ENCODE results near the gene CPLX3.

CPLX3 gene

GRCh38 chr15:74838746-74839525 is 12.5 kb downstream of the CPLX3 start:
- H3K4me3 ChIP-seq (ENCODE audit: low read depth, low read length): no peak overlapping the region
- no peak for TF ChIP-seq CTCF (IDR thresholded peaks at IDR 0.05; ENCODE audit: low read depth, low read length)

GRCh38 chr15:74839526-74840395 is 13.3 kb downstream of the CPLX3 start:
- no peak overlapping the region for H3K4me3 ChIP-seq (ENCODE audit: low read depth, low read length)
- no peak for TF ChIP-seq CTCF (IDR thresholded peaks at IDR 0.05; ENCODE audit: low read depth, low read length)

GRCh38 chr15:74840851-74841775 is 14.7 kb downstream of the CPLX3 start:
- no peak overlapping the region for H3K4me3 ChIP-seq (ENCODE audit: low read depth, low read length)
- TF ChIP-seq CTCF (IDR thresholded peaks at IDR 0.05; ENCODE audit: low read depth, low read length): no peak

GRCh38 chr15:74841891-74842373 is 15.5 kb downstream of the CPLX3 start:
- peak overlapping the region; percentile 81 for H3K4me3 ChIP-seq (ENCODE audit: low read depth, low read length)

GRCh38 chr15:74842581-74843444 is 16.4 kb downstream of the CPLX3 start, which contains the start of gene ULK3:
TSS of gene ULK3 (minus strand) at chr15:74843156. CDS start at chr15:74843105, 51 bp downstream.
- TF ChIP-seq CTCF (IDR thresholded peaks at IDR 0.05; ENCODE audit: low read depth, low read length): peak; percentile 52
- H3K4me3 ChIP-seq (ENCODE audit: low read depth, low read length): peak within 1 kb of the TSS; percentile 81

More at GRCh38 chr15:74841891-74842373, 15.5 kb downstream of the CPLX3 start:
- no peak for TF ChIP-seq CTCF (IDR thresholded peaks at IDR 0.05; ENCODE audit: low read depth, low read length)

GRCh38 chr15:74843445-74843828 is 17.0 kb downstream of the CPLX3 start:
- peak; percentile 3; the same call in 1 of the 2 replicates for TF ChIP-seq CTCF (IDR thresholded peaks at IDR 0.05; ENCODE audit: low read depth, low read length)

More at GRCh38 chr15:74843445-74843828, 17.0 kb downstream of the CPLX3 start:
- peak overlapping the region; percentile 49 for H3K4me3 ChIP-seq (ENCODE audit: low read depth, low read length)

Measured in WI38 (cell line).